Fibroblast of skin of back (primary cell): ENCODE data around the gene ZMIZ1.

ENCODE experiments used
- DNase-seq: peaks from one replicate; pipeline ENCODE4 v3.0.0-alpha.2; 2013

Gene ZMIZ1

GRCh38 chr10:79082035-79082373 lies 13.2 kb downstream of the ZMIZ1 start:
- no peak for DNase-seq

DNA sequence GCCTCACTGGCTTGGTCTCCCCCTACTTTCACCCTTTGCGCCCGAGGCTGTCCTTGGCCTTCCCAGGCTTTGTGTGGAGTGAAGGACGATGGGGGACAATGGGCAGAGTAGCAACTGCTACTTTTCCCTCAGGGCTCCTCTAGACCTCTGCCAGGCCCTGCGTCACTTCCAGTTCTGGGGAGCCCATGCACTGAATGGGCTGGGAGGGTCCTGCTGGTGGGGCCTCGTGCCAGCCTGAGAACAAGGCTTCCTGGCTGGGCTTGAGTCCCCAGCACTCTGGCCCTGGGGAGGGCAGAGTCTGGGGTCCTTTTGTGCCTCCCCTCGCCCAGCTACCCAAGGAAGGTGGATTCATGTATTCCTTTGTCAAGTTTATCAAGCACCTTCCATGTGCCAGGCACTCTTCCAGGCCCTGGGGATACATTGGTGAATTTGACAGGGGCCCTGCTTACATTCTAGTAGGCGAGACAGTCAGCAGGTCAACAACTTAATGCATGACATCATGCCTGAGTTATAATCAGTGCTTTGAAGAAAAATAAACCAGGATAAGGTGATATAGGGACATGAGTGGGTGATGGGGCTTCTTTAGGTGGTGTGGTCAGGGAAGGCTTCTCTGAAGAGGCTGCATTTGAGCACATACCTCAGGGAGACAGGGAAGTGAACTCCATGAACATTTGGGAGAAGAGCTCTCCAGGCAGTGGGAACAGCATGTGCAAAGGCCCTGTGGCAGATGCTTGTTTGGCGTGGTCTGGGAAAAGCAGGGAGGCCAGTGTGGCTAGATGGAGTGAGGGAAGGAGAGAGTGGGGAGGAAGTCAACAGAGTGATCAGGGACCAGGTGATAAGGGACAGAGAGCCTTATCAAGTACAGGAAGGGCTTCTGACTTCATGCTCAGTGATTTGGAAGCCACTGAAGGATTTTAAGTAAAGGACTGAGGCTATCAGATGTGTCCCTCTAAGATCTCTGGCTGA lies 14.1 kb downstream of the ZMIZ1 start:
- DNase-seq = no peak

DNA sequence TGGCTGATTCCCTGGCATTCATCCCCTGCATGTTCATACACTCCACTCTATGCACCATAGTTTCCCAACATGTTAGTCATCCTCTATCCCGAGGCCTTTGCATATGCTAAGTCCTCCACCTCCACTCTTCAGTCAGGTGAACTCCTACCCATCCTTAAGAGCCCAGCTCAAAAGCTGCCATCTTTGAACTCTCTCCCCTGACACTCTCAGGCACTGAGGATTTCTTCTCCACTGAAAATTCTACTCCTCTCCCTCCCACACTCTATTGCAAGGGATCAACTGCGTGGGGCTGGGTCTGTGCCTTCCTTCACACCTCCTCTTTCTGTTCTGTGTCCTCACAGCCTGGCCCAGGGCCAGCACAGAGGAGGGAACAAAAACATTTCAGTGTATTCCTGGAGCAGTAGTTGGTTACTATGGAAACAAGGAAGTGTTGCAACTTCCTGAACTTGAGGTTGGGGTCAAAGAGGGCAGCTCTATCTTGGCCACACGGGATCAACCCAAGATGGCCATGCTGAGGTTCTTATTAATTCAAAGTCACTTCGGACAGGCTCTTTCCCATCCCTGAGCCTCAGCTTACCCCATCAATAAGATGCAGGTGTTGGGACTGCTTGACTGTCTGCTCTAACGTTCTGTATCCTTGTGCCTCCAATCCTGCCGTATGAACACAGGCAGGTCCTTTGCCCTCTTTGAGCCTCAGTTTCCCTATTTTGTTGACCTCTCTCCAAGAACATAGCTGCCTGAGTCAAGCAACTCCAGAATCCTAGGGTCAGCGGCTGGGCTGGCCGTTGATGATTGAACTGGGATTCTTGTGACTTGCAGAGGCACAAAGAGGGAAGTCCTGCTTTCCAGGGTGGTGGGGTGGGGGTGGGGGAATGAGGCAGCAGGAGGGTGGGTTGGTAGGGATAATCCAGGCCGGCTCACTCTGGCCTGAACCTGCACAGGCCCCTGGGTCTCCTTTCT lies 15.5 kb downstream of the ZMIZ1 start:
- DNase-seq = peak; percentile 92

- no peak for DNase-seq
These were observed 16.3 kb downstream of the ZMIZ1 start for GRCh38 chr10:79084972-79085597.

GRCh38 chr10:79086822-79087221 lies 18.1 kb downstream of the ZMIZ1 start:
- DNase-seq = no peak

- no peak for DNase-seq
These were observed 19.0 kb downstream of the ZMIZ1 start for GRCh38 chr10:79087721-79088120.

GRCh38 chr10:79088176-79088575 lies 19.4 kb downstream of the ZMIZ1 start:
- no peak for DNase-seq

DNA sequence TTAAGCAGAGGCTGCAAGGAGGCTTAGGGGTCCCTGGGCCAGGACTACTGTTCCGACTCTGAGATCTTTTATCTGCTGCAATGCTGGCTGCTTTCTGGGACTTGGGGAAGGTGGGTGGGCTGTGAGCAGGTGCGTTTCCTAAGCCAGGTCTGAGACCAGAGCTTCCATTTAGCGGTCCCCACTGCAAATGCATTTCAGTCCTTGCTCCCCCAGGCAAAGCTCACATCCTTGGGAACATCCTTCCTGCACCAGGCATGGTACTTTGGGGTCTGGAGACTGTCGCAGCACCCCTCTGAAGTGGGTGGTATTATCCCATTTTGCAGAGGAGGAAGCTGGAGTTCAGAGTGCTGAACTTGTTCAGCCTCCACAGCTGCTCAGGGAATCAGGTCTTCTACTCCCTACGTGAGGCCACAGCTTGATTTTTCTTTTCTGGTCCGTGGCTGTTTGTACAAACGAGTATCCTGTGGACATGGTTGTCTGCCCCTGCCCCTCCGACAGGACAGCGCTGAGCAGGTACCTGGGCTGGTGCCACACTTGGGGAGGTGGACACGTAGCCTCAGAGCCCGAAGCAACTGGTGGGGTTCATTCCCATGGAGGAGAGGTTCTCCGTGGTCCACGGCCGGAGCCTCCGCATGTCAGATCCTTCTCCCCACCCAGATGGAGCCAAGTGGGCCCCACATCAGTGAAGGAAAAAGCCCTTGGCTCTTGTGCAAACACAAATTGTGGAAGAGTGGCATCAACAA lies 20.0 kb downstream of the ZMIZ1 start:
- DNase-seq = no peak

- DNase-seq = no peak
These were observed 20.9 kb downstream of the ZMIZ1 start for GRCh38 chr10:79089632-79090031.

GRCh38 chr10:79090134-79090803 lies 21.5 kb downstream of the ZMIZ1 start:
- DNase-seq = peak; percentile 42

DNA sequence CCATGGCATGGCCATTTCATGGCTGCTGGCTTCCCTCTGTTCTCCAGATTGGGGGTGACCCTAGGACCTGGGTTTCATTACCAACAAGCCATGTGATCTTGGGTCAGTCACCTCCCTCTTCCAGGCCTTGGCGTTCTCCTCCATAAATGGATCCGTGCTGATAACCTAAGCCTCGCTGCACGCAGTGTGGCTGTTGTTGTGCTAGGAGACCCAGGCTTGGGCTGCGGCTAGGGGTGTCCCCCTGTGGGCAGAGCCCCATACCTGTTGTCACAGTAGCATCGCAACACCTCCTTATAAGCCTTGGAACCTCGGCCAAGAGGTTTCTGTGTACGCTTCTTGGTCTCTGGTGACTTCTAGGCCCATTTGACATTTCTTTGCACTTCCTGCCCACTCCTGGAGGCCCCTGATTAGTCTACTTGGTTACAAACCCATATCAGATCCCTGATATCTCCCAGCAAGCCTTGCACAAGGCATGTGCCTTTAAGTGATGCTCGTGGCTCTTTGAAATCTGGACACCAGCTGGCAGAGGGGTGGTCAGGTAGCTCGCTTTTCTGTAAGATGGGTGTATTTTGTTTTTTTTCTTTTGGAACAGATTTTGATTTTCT lies 23.6 kb downstream of the ZMIZ1 start:
- no peak for DNase-seq

- DNase-seq = no peak
These were observed 25.1 kb downstream of the ZMIZ1 start for GRCh38 chr10:79093658-79094411.

- no peak for DNase-seq
These were observed 25.8 kb downstream of the ZMIZ1 start for GRCh38 chr10:79094412-79095175.

DNA sequence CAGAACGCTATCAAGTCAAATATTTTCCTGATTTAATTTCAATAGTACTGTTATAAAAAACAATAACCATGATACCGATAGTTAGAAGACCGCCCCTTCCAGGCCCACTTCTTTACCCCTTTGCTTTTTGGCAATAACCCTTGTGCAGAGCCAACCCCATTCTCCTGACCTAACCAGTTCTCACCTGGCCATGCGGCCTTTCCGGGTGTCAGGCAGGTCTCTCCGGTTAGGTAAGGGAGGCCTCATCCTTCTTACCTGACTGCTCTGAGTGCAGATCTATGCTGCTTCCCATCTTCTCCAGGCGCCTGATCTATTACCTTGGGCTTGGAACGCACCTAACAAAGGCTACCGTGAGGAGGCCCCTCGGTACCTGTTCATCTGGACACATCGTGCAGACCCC lies 26.6 kb downstream of the ZMIZ1 start:
- no peak for DNase-seq

DNA sequence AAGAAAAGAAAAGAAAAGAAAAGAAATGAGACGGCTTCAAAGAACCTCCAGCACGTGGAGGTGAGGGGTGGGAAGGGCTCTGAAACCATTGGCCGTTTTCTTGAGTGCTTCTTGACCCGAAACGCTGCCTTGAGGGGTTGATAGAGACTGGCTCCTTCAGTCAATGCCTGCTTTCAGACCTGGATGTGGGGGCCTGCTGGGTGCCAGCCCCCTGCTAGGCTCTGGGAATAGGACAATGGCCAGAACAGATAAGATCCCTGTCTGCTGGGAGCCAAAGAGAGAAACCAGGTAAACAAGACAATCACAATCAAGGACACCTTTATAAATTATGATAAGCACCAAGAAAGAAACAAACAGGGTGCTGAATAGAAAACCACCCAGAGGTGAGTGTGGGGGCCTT lies 27.7 kb downstream of the ZMIZ1 start:
- DNase-seq = no peak

DNA sequence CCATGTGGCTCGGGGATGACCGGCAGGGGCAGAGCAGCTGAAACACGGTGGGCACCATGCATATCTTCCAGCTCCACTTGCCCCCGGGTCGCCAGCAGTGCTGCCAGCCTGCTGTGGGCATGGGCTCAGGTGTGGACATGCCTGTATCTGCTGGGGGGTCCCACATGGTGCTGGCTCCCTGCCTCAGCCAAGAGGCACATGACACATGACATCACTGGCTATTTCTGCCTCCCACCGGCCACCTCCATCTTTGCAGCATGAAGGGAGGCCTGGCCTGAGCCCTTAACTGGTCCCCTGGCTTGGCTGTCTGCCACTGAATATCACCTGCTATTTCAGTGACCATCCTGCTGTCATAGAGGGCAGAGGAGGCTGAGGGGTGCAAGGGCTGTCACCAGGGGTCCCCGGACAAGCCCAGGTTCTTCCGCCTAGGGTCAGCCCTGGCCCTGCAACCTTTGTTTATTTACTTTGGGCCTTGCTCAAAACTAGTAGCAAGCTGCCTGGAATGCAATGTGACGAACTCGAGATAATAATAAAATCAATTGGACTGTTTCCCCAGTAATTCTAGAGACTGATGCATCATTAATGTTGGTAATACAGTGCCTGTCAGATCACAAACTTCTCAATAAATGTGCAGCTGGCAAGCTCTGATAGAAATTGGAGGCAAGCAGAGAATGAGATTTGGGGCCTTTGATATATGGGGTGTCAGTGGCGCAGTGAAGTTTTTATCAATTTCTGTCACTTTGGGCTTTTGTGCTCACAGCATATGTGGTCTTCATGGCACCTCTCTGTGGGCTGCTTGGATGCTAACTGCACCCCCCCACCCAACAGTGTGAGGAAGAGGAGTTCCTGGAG lies 28.5 kb downstream of the ZMIZ1 start:
- no peak for DNase-seq

GRCh38 chr10:79098061-79098460 lies 29.3 kb downstream of the ZMIZ1 start:
- no peak for DNase-seq

- peak; percentile 62 for DNase-seq
These were observed 29.8 kb downstream of the ZMIZ1 start for GRCh38 chr10:79098596-79099015.
